SKM-1 treated with dmso at 0.1 percent for 144 hours (cell line): ENCODE results near the gene SH3RF1.

Experiments
- DNase-seq: peaks from one replicate; lab custom pipeline; 2025; ENCODE audit not compliant: unreplicated experiment; lab: John Stamatoyannopoulos, UW

SH3RF1 gene

GRCh38 chr4:169110633-169111032 lies 160.1 kb downstream of the SH3RF1 start:
- no peak for DNase-seq

- no peak for DNase-seq
Observed at GRCh38 chr4:169109035-169109675, 161.6 kb downstream of the SH3RF1 start.

GRCh38 chr4:169108303-169108702 lies 162.5 kb downstream of the SH3RF1 start:
- DNase-seq = no peak

GRCh38 chr4:169107528-169107927 lies 163.2 kb downstream of the SH3RF1 start:
- DNase-seq = no peak

- no peak for DNase-seq
Observed at GRCh38 chr4:169106696-169107229, 164.0 kb downstream of the SH3RF1 start.

GRCh38 chr4:169105620-169106019 lies 165.1 kb downstream of the SH3RF1 start:
- no peak for DNase-seq

- DNase-seq = no peak
Observed at GRCh38 chr4:169103966-169104412, 166.8 kb downstream of the SH3RF1 start.

GRCh38 chr4:169102026-169102425 lies 168.7 kb downstream of the SH3RF1 start:
- no peak for DNase-seq

- DNase-seq = no peak
Observed at GRCh38 chr4:169100670-169101101, 170.1 kb downstream of the SH3RF1 start.

- no peak for DNase-seq
Observed at GRCh38 chr4:169099771-169100180, 171.0 kb downstream of the SH3RF1 start.

- DNase-seq = no peak
Observed at GRCh38 chr4:169098969-169099690, 171.6 kb downstream of the SH3RF1 start.

GRCh38 chr4:169098532-169098931 lies 172.2 kb downstream of the SH3RF1 start:
- peak; percentile 87 for DNase-seq

- DNase-seq = no peak
Observed at GRCh38 chr4:169098054-169098497, 172.7 kb downstream of the SH3RF1 start.

- no peak for DNase-seq
Observed at GRCh38 chr4:169096221-169096620, 174.5 kb downstream of the SH3RF1 start.

GRCh38 chr4:169094656-169095231 lies 176.0 kb downstream of the SH3RF1 start:
- DNase-seq = no peak

GRCh38 chr4:169092889-169093522 lies 177.8 kb downstream of the SH3RF1 start:
- no peak for DNase-seq

- DNase-seq = peak; percentile 88
Observed at GRCh38 chr4:169090484-169091215, 180.1 kb downstream of the SH3RF1 start.

GRCh38 chr4:169089004-169089403 lies 181.8 kb downstream of the SH3RF1 start:
- no peak for DNase-seq

- DNase-seq = no peak
Observed at GRCh38 chr4:169084954-169085353, 185.8 kb downstream of the SH3RF1 start.

- DNase-seq = no peak
Observed at GRCh38 chr4:169080981-169081380, 189.8 kb downstream of the SH3RF1 start.
